ENCODE results near the gene COX17. TPM values are rescaled to one million over a fixed set of nuclear protein-coding genes. Genes with fewer than 3 reads are reported as not detected.

COX17 gene
- total and polyA plus RNA-seq, 9 of the 15 experiments (the other 6 are each of a cell fraction or from before 2014, with no cell fraction given), result 29.1 to 167 (median 60.6) TPM

- no TSS peak for BruUV-seq (replicated peaks)
- WGBS (ENCODE audit: insufficient coverage, low coverage, missing lambda C conversion rate), result 0% methylated on average over 2 of the region's 2 CpGs
These were observed 45.8 kb upstream of the COX17 start for GRCh38 chr3:119723022-119723421.

GRCh38 chr3:119717520-119717919 lies 40.3 kb upstream of the COX17 start:
- Histone ChIP-seq H3K9ac (ENCODE audit: insufficient read depth in 1 of 2, low read depth in 2 of 2, low read length in 2 of 2) (no peak overlapping the region), H3K4me3 (no peak overlapping the region), H3K27me3 (ENCODE audit: control insufficient read depth in 2 of 2, insufficient read depth in 2 of 2, low read length in 2 of 2) (no peaks in the 10 kb centered on the region), H3K36me3 (ENCODE audit: control insufficient read depth, insufficient read depth, low read length) (no peaks in the 10 kb centered on the region), H3K9me3 (replicated peaks; ENCODE audit: control insufficient read depth, insufficient read depth, low read depth, low read length) (no peaks in the 10 kb centered on the region), H4K20me1 (replicated peaks; ENCODE audit: control insufficient read depth, insufficient read depth, low read length) (no peaks in the 10 kb centered on the region), H2AFZ (ENCODE audit: low read depth, low read length) (peak overlapping the region; percentile 23; the same call in 1 of the 2 replicates), H3K4me2 (ENCODE audit: insufficient read depth, low read length) (no peak overlapping the region), H3K27ac (ENCODE audit: extremely low read depth, low read depth, low read length) (no peak overlapping the region), H3K4me1 (replicated peaks in 1 of 2; ENCODE audit: control insufficient read depth in 2 of 2, insufficient read depth in 2 of 2, low read length in 2 of 2) (no peaks in the 10 kb centered on the region), H3K79me2 (ENCODE audit: control insufficient read depth, insufficient read depth, low read length) (no peaks in the 10 kb centered on the region), H3K9me1 (ENCODE audit: control insufficient read depth, insufficient read depth, low read length) (no peaks in the 10 kb centered on the region)
- ATAC-seq, result no peak
- no peak for DNase-seq (ENCODE audit: extremely low read depth in 1 of 4, low spot score in 3 of 4)
- in situ Hi-C loops (cut with MboI), result no loop called here
- 24% methylated on average over 2 of the region's 5 CpGs for WGBS (ENCODE audit: insufficient coverage, low coverage, missing lambda C conversion rate)
- intact Hi-C loops (cut with micrococcal nuclease), result no loop called here
- CTCF ChIA-PET (ENCODE audit: low intra/inter-chr PET ratio), result no interaction called here
- FAIRE-seq, result no peak
- POLR2A ChIA-PET, result no interaction called here
- no TSS peak for BruUV-seq (replicated peaks)
- no peak for TF ChIP-seq EWSR1 (IDR thresholded peaks at IDR 0.05; ENCODE audit: borderline replicate concordance, low read depth, partially characterized antibody)
- TF ChIP-seq ZNF609 (CRISPR knock-in tag; IDR thresholded peaks at IDR 0.05; ENCODE audit: borderline replicate concordance), result no peak
- no peak for TF ChIP-seq STAG1 (CRISPR knock-in tag; IDR thresholded peaks at IDR 0.05; ENCODE audit: borderline replicate concordance)
- TF ChIP-seq ZHX1 (conservative IDR thresholded peaks at IDR 0.05; ENCODE audit: low read length), result no peak
- TF ChIP-seq TAF9B (IDR thresholded peaks at IDR 0.05; ENCODE audit: partially characterized antibody), result no peak
- no peak for TF ChIP-seq CBX5 (IDR thresholded peaks at IDR 0.05; ENCODE audit: borderline replicate concordance, low read depth)
- no peak for TF ChIP-seq FOXJ2 (tag; IDR thresholded peaks at IDR 0.05)

More at GRCh38 chr3:119723022-119723421, 45.8 kb upstream of the COX17 start:
- POLR2A ChIA-PET, result no interaction called here
- no peak for FAIRE-seq
- Histone ChIP-seq H3K79me2 (ENCODE audit: control insufficient read depth, insufficient read depth, low read length) (no peaks in the 10 kb centered on the region), H3K9ac (ENCODE audit: insufficient read depth in 1 of 2, low read depth in 2 of 2, low read length in 2 of 2) (no peak overlapping the region), H3K4me2 (ENCODE audit: insufficient read depth, low read length) (no peak overlapping the region), H3K27me3 (ENCODE audit: control insufficient read depth in 2 of 2, insufficient read depth in 2 of 2, low read length in 2 of 2) (no peaks in the 10 kb centered on the region), H3K4me3 (no peak overlapping the region), H3K27ac (ENCODE audit: extremely low read depth, low read depth, low read length) (no peak overlapping the region), H3K9me1 (ENCODE audit: control insufficient read depth, insufficient read depth, low read length) (no peaks in the 10 kb centered on the region), H2AFZ (ENCODE audit: low read depth, low read length) (no peak overlapping the region), H3K9me3 (replicated peaks; ENCODE audit: control insufficient read depth, insufficient read depth, low read depth, low read length) (no peaks in the 10 kb centered on the region), H3K4me1 (replicated peaks in 1 of 2; ENCODE audit: control insufficient read depth in 2 of 2, insufficient read depth in 2 of 2, low read length in 2 of 2) (no peaks in the 10 kb centered on the region), H3K36me3 (ENCODE audit: control insufficient read depth, insufficient read depth, low read length) (no peaks in the 10 kb centered on the region), H4K20me1 (replicated peaks; ENCODE audit: control insufficient read depth, insufficient read depth, low read length) (no peaks in the 10 kb centered on the region)
- intact Hi-C loops (cut with micrococcal nuclease) (no loop called here), in situ Hi-C loops (cut with MboI) (no loop called here)
- TF ChIP-seq SPI1 (IDR thresholded peaks at IDR 0.05; ENCODE audit: borderline replicate concordance, low read depth, low read length), result 0 out of 2 replicates have a peak, but pooled peaks have one; percentile 5
- TF ChIP-seq GTF2E2 (tag; IDR thresholded peaks at IDR 0.05), result no peak
- no peak for TF ChIP-seq DPF2 (IDR thresholded peaks at IDR 0.05)
- no peak for DNase-seq (ENCODE audit: extremely low read depth in 1 of 4, low spot score in 3 of 4)
- CTCF ChIA-PET (ENCODE audit: low intra/inter-chr PET ratio), result no interaction called here
- no peak for ATAC-seq
